ENCODE data around the gene C2CD4B. TPM values are rescaled to one million over a fixed set of nuclear protein-coding genes. Genes with fewer than 3 reads are reported as not detected.
A peak's percentile ranks its signal among the peaks of the same experiment; 100 is the strongest.

C2CD4B gene
- total RNA-seq, 3 donors from 2014 or later: 0.96 to 2.5 (median 0.98) TPM

- H3K36me3 ChIP-seq: no peaks in the 10 kb centered on the region
- H3K4me1 ChIP-seq: no peaks in the 10 kb centered on the region
- H3K27ac ChIP-seq: no peak overlapping the region
- TF ChIP-seq POLR2AphosphoS5 (IDR thresholded peaks at IDR 0.05) (no peak), POLR2A (IDR thresholded peaks at IDR 0.05) (no peak)
- TF ChIP-seq, protein P1, sequence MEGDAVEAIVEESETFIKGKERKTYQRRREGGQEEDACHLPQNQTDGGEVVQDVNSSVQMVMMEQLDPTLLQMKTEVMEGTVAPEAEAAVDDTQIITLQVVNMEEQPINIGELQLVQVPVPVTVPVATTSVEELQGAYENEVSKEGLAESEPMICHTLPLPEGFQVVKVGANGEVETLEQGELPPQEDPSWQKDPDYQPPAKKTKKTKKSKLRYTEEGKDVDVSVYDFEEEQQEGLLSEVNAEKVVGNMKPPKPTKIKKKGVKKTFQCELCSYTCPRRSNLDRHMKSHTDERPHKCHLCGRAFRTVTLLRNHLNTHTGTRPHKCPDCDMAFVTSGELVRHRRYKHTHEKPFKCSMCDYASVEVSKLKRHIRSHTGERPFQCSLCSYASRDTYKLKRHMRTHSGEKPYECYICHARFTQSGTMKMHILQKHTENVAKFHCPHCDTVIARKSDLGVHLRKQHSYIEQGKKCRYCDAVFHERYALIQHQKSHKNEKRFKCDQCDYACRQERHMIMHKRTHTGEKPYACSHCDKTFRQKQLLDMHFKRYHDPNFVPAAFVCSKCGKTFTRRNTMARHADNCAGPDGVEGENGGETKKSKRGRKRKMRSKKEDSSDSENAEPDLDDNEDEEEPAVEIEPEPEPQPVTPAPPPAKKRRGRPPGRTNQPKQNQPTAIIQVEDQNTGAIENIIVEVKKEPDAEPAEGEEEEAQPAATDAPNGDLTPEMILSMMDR (IDR thresholded peaks at IDR 0.05): no peak
- no peak for DNase-seq (ENCODE audit: low spot score in 2 of 2)
- intact Hi-C loops (cut with DNase I; ENCODE audit: low total_unique reads): no loop called here
- H3K4me3 ChIP-seq: no peak overlapping the region
- H3K9me3 ChIP-seq: no peaks in the 10 kb centered on the region
- peaks cover 0 to 5% of the 10 kb centered on the region in 2 donors for H3K27me3 ChIP-seq
These were observed 22.8 kb upstream of the C2CD4B start for GRCh38 chr15:62187910-62188309.

- Histone ChIP-seq H3K27ac (no peak overlapping the region), H3K36me3 (no peaks in the 10 kb centered on the region), H3K4me3 (no peak overlapping the region), H3K4me1 (no peaks in the 10 kb centered on the region), H3K9me3 (no peaks in the 10 kb centered on the region), H3K27me3 (peaks cover 0 to 5% of the 10 kb centered on the region in 2 donors)
- TF ChIP-seq, protein P1 (IDR thresholded peaks at IDR 0.05): no peak
- TF ChIP-seq POLR2AphosphoS5 (IDR thresholded peaks at IDR 0.05) (no peak), POLR2A (IDR thresholded peaks at IDR 0.05) (no peak)
- no peak for DNase-seq (ENCODE audit: low spot score in 2 of 2)
- intact Hi-C loops (cut with DNase I; ENCODE audit: low total_unique reads): no loop called here
These were observed 22.3 kb upstream of the C2CD4B start for GRCh38 chr15:62187425-62187824.

- H3K9me3 ChIP-seq: no peaks in the 10 kb centered on the region
- TF ChIP-seq POLR2A (IDR thresholded peaks at IDR 0.05) (no peak), POLR2AphosphoS5 (IDR thresholded peaks at IDR 0.05) (no peak)
- TF ChIP-seq, protein P1 (IDR thresholded peaks at IDR 0.05): no peak
- H3K27ac ChIP-seq: no peak overlapping the region
- H3K4me3 ChIP-seq: no peak overlapping the region
- intact Hi-C loops (cut with DNase I; ENCODE audit: low total_unique reads): no loop called here
- H3K36me3 ChIP-seq: no peaks in the 10 kb centered on the region
- no peaks in the 10 kb centered on the region for H3K4me1 ChIP-seq
- no peak for DNase-seq (ENCODE audit: low spot score in 2 of 2)
- peaks cover 0 to 5% of the 10 kb centered on the region in 2 donors for H3K27me3 ChIP-seq
These were observed 21.5 kb upstream of the C2CD4B start for GRCh38 chr15:62186578-62186977.

- Histone ChIP-seq H3K4me1 (no peaks in the 10 kb centered on the region), H3K9me3 (no peaks in the 10 kb centered on the region), H3K4me3 (no peak overlapping the region), H3K27me3 (no peaks in the 10 kb centered on the region), H3K36me3 (no peaks in the 10 kb centered on the region), H3K27ac (no peak overlapping the region)
- TF ChIP-seq, protein P1 (IDR thresholded peaks at IDR 0.05): no peak
- TF ChIP-seq POLR2A (IDR thresholded peaks at IDR 0.05): no peak
- no peak for DNase-seq (ENCODE audit: low spot score in 2 of 2)
- intact Hi-C loops (cut with DNase I; ENCODE audit: low total_unique reads): no loop called here
These were observed 18.0 kb upstream of the C2CD4B start for GRCh38 chr15:62183130-62183529.

DNA sequence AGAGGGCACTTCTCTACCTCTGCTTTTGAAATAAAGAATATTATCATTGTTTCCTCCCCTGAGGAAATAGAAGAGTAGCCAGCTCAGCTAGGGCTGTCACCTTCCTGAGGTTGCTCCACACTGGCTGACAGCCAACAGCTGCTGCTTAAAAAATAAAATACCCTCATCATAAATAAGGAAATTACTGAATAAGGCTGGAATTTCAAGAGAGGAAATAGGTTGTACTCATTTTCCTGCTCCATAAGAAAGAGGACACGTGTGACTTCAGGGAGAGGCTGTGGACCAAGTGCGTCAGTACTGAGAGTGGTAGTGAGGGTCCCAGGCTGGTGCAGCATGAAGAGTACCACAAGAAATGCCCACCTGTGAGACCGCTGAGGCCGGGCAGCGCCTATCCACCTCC, 8.1 kb upstream of the C2CD4B start:
- H3K4me3 ChIP-seq: no peak overlapping the region
- no peaks in the 10 kb centered on the region for H3K36me3 ChIP-seq
- peak overlapping the region; percentile 40 to 44 for H3K27ac ChIP-seq
- no peaks in the 10 kb centered on the region for H3K4me1 ChIP-seq
- no peaks in the 10 kb centered on the region for H3K9me3 ChIP-seq
- no peaks in the 10 kb centered on the region for H3K27me3 ChIP-seq
- TF ChIP-seq POLR2AphosphoS5 (IDR thresholded peaks at IDR 0.05) (no peak), POLR2A (IDR thresholded peaks at IDR 0.05) (no peak)
- TF ChIP-seq, protein P1 (IDR thresholded peaks at IDR 0.05): no peak
- intact Hi-C loops (cut with DNase I; ENCODE audit: low total_unique reads): no loop called here
- no peak for DNase-seq (ENCODE audit: low spot score in 2 of 2)

All from breast epithelium (tissue), 4 donors.